ENCODE measurements around the gene OVCH2. TPM values are rescaled to one million over a fixed set of nuclear protein-coding genes. Genes with fewer than 3 reads are reported as not detected.
A peak's percentile ranks its signal among the peaks of the same experiment; 100 is the strongest.

The OVCH2 gene
- total RNA-seq, 1 experiment from 2014 or later = 0.79 TPM

- no peaks in the 10 kb centered on the region for H3K36me3 Mint-ChIP-seq (ENCODE audit: insufficient read depth, unreplicated experiment)
- intact Hi-C loops (cut with micrococcal nuclease) = loop anchor here (5.0 kb wide), 1 partner anchor 295 kb away; the partner anchor contains the start of gene EIF3F
- H3K4me1 Mint-ChIP-seq (ENCODE audit: insufficient read depth, unreplicated experiment) = peaks cover 13% of the 10 kb centered on the region
- no peak overlapping the region for H3K4me3 Mint-ChIP-seq (ENCODE audit: unreplicated experiment)
- no TSS peak for BruUV-seq (replicated peaks)
- no peaks in the 10 kb centered on the region for H3K9me3 Mint-ChIP-seq (ENCODE audit: unreplicated experiment)
- no peak overlapping the region for H3K27ac Mint-ChIP-seq (ENCODE audit: low read depth, unreplicated experiment)
- ChIA-PET POLR2A (no interaction called here), CTCF (interaction anchor here (0.5 to 3.6 kb wide), 18 partner anchors 10 to 595 kb away, joined by 3 to 33 read pairs (median 4); partner anchors contain the start of gene PPFIBP2)
- no peak for DNase-seq (ENCODE audit: unreplicated experiment)
- peaks cover 23% of the 10 kb centered on the region for H3K27me3 Mint-ChIP-seq (ENCODE audit: insufficient read depth, unreplicated experiment)
- TF ChIP-seq CTCF (IDR thresholded peaks at IDR 0.05; ENCODE audit: unreplicated experiment) = no peak
Measured at GRCh38 chr11:7691759-7692350, 14.4 kb downstream of the OVCH2 start.

- no peaks in the 10 kb centered on the region for H3K9me3 Mint-ChIP-seq (ENCODE audit: unreplicated experiment)
- no peak overlapping the region for H3K4me3 Mint-ChIP-seq (ENCODE audit: unreplicated experiment)
- ChIA-PET CTCF (interaction anchor here (0.7 to 3.6 kb wide), 18 partner anchors 9 to 999 kb away, joined by 3 to 33 read pairs (median 4); partner anchors contain the start of gene PPFIBP2), POLR2A (no interaction called here)
- H3K4me1 Mint-ChIP-seq (ENCODE audit: insufficient read depth, unreplicated experiment) = peaks cover 13% of the 10 kb centered on the region
- H3K27ac Mint-ChIP-seq (ENCODE audit: low read depth, unreplicated experiment) = no peak overlapping the region
- intact Hi-C loops (cut with micrococcal nuclease) = loop anchor here (5.0 kb wide), 1 partner anchor 297 kb away; the partner anchor contains the start of gene EIF3F
- DNase-seq (ENCODE audit: unreplicated experiment) = peak; percentile 20
- no peaks in the 10 kb centered on the region for H3K36me3 Mint-ChIP-seq (ENCODE audit: insufficient read depth, unreplicated experiment)
- H3K27me3 Mint-ChIP-seq (ENCODE audit: insufficient read depth, unreplicated experiment) = peaks cover 23% of the 10 kb centered on the region
- BruUV-seq (replicated peaks) = no TSS peak
- no peak for TF ChIP-seq CTCF (IDR thresholded peaks at IDR 0.05; ENCODE audit: unreplicated experiment)
Measured at GRCh38 chr11:7690648-7691047, 15.6 kb downstream of the OVCH2 start.

- no peak for TF ChIP-seq CTCF (IDR thresholded peaks at IDR 0.05; ENCODE audit: unreplicated experiment)
- H3K4me3 Mint-ChIP-seq (ENCODE audit: unreplicated experiment) = no peak overlapping the region
- peaks cover 13% of the 10 kb centered on the region for H3K4me1 Mint-ChIP-seq (ENCODE audit: insufficient read depth, unreplicated experiment)
- no TSS peak for BruUV-seq (replicated peaks)
- CTCF ChIA-PET = interaction anchor here (0.6 to 3.3 kb wide), 17 partner anchors 9 to 877 kb away, joined by 3 to 26 read pairs (median 5); partner anchors contain the start of gene PPFIBP2
- no peaks in the 10 kb centered on the region for H3K36me3 Mint-ChIP-seq (ENCODE audit: insufficient read depth, unreplicated experiment)
- intact Hi-C loops (cut with micrococcal nuclease) = loop anchor here (2.0 kb wide), 1 partner anchor 24 kb away; no protein-coding TSS in a partner anchor
- no peak overlapping the region for H3K27ac Mint-ChIP-seq (ENCODE audit: low read depth, unreplicated experiment)
- peaks cover 20% of the 10 kb centered on the region for H3K27me3 Mint-ChIP-seq (ENCODE audit: insufficient read depth, unreplicated experiment)
- no peaks in the 10 kb centered on the region for H3K9me3 Mint-ChIP-seq (ENCODE audit: unreplicated experiment)
- POLR2A ChIA-PET = no interaction called here
- DNase-seq (ENCODE audit: unreplicated experiment) = no peak
Measured at GRCh38 chr11:7689239-7689638, 17.0 kb downstream of the OVCH2 start.

- DNase-seq (ENCODE audit: unreplicated experiment) = peak; percentile 32
- Mint-ChIP-seq H3K9me3 (ENCODE audit: unreplicated experiment) (no peaks in the 10 kb centered on the region), H3K4me3 (ENCODE audit: unreplicated experiment) (no peak overlapping the region), H3K4me1 (ENCODE audit: insufficient read depth, unreplicated experiment) (peaks cover 13% of the 10 kb centered on the region), H3K36me3 (ENCODE audit: insufficient read depth, unreplicated experiment) (no peaks in the 10 kb centered on the region), H3K27me3 (ENCODE audit: insufficient read depth, unreplicated experiment) (peaks cover 11% of the 10 kb centered on the region), H3K27ac (ENCODE audit: low read depth, unreplicated experiment) (no peak overlapping the region)
- intact Hi-C loops (cut with micrococcal nuclease) = loop anchor here (1.0 to 2.0 kb wide), 3 partner anchors 24 to 590 kb away; no protein-coding TSS in a partner anchor
- BruUV-seq (replicated peaks) = no TSS peak
- POLR2A ChIA-PET = no interaction called here
- CTCF ChIA-PET = interaction anchor here (0.6 to 4.1 kb wide), 26 partner anchors 8 to 950 kb away, joined by 3 to 26 read pairs (median 4); no protein-coding TSS in a partner anchor
- peak; percentile 62 for TF ChIP-seq CTCF (IDR thresholded peaks at IDR 0.05; ENCODE audit: unreplicated experiment)
Measured at GRCh38 chr11:7688238-7688826, 17.9 kb downstream of the OVCH2 start.
